GM20000 (cell line): ENCODE data around the gene TFRC.
"Not testable (repeated sequence)": the region's sequence is repeated elsewhere in the genome, so short reads cannot be mapped to it uniquely, and the experiment has no call there.

ENCODE experiments used
- DNase-seq: peaks from one replicate; pipeline ENCODE4 v3.0.0; 2012; ENCODE audit warnings: low spot score
- CTCF ChIP-seq: IDR thresholded peaks from 2 replicates; pipeline ENCODE4 v1.5.1; 2012; ENCODE audit warnings: mild to moderate bottlenecking, control low read depth; ENCODE audit errors: extremely low read depth, missing control alignments

TFRC gene

GRCh38 chr3:196079682-196080081 is 2.2 kb downstream of the TFRC start:
- DNase-seq: no peak
- TF ChIP-seq CTCF: no peak

GRCh38 chr3:196075013-196075412 is 6.9 kb downstream of the TFRC start:
- no peak for DNase-seq
- no peak for TF ChIP-seq CTCF

GRCh38 chr3:196073255-196073753 is 8.6 kb downstream of the TFRC start:
- DNase-seq: peak; percentile 70
- TF ChIP-seq CTCF: peak; percentile 66

- no peak for DNase-seq
- TF ChIP-seq CTCF: no peak
These were observed 9.6 kb downstream of the TFRC start for GRCh38 chr3:196072313-196072712.

- DNase-seq: not testable (repeated sequence)
These were observed 13.1 kb downstream of the TFRC start for GRCh38 chr3:196068812-196069211.

- no peak for DNase-seq
- no peak for TF ChIP-seq CTCF
These were observed 14.5 kb downstream of the TFRC start for GRCh38 chr3:196067439-196067838.

- no peak for DNase-seq
- TF ChIP-seq CTCF: no peak
These were observed 17.9 kb downstream of the TFRC start for GRCh38 chr3:196063971-196064370.

GRCh38 chr3:196063456-196063855 is 18.4 kb downstream of the TFRC start:
- DNase-seq: no peak
- no peak for TF ChIP-seq CTCF
